HTR-8/SVneo (cell line): Measurements from ENCODE around the gene PLCB4.
A peak's percentile ranks its signal among the peaks of the same experiment; 100 is the strongest.

Experiments
- DNase-seq: peaks from one replicate; pipeline ENCODE4 v3.0.0; 2011; ENCODE audit warnings: low spot score, mixed read lengths; ENCODE audit not compliant: insufficient read length
- FAIRE-seq: peaks from 2 replicates; lab custom pipeline; 2011; peaks lifted over from hg19 to GRCh38; lab: Jason Lieb, UNC

The PLCB4 gene

DNA sequence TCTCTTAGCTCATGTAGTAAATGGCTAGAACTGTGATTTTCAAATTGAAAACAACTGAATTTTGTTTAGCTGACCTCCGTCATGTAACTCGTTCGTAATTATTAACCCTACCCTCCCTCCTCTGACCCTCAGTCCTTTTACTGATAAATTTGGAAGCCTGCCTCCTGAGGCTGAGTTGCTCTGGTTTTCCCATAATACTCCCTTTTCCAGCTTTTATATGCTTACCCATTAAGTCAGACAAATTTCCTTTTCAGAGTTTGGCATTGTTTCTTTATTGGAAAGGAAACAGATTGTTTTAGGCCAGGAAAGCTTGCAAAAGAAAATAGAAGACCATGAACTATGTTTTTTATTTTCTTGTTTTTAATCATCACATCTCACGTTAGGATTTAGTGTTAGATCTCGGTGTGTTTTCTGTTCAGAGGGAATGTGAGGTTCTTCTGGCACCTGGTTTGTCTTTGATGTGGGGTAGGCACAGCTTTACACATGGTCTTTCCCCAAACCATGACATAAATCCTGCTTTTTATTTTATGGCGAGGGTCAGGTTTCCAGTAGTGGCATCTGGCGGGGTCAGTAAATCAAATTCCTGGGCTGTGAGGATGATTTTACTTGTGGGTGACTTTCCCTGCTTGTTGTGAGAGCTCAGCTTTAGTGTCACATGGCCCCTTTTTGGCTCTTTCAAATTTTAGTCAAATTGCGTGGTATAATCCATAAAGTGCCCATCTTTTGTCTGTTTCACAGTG, 24.5 kb downstream of the PLCB4 start:
- DNase-seq, result no peak

DNA sequence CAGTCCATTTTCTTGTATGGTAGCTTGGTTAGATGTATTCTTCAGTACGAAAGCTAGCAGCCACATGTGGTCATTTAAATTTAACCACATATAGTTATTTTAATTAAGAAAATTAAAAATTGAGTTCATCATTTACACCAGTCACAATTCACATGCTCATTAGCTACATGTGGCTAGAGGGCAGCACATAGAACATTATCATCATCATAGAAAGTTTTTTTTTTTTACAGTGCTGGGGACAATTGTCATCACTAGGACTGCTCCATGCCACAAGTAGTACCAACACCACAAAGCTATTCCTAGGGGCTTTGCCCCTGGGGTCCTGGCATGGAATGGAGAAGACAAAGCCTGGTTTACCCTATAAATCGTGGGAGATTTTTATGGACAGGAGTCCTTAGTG, 30.5 kb downstream of the PLCB4 start:
- DNase-seq (no peak), FAIRE-seq (no peak)

More for the DNA sequence above, 24.5 kb downstream of the PLCB4 start:
- FAIRE-seq, result peak; percentile 75

DNA sequence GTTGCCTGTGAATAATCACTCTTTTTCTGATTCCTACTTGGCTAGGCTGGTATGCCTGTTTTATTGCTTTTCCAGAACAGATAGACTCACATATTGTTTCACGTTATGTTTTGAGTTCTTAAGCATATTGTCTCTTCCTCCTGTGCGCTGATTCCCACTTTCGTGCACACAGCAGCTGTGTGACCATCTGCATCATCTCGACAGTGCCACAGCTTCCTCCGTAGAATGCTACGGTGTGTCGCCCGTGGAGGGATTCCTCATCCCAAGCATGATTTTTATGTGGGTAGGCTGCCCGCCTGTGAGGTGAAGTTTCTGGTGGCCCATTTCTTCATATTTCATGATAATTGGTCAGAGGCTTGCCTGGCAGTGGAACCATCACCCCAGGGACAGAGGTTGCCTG, 31.8 kb downstream of the PLCB4 start:
- FAIRE-seq (no peak), DNase-seq (no peak)

DNA sequence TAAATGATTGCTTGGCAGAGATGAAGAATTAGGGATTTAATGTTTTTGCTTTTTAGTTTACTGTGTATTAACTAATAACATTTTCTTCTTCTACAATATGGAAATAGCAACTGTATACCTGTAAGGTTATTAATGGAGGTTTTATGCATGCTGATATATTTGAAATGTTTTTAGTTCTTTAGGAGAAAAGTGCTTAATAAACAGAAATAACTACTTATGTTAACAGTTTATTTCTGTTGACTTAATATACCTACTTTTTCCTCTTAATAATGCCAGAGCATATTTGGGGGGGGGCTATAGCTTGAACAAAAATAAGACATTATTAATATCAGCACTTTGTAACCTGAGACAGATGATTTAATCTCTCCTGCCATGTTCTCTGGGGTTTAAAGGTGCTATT, 33.6 kb downstream of the PLCB4 start:
- no peak for DNase-seq
- no peak for FAIRE-seq

DNA sequence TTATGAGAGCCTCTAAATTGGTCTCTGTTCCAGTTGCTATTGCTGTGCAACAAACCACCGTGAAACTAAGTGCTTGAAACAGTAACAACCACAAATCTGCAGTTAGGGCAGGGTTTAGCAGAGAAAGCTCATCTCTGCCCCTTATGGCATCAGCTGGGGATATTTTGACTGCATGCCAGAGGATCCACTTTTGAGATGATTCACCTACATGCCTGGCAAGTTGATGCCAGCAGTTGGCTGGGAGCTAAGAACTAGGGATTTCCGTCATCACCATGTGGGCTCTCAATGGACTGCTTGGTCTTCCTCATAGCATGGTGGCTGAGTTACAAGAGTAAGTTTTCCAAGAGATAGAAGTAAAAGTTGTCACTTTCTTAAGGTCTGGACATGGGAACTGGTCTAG, 35.1 kb downstream of the PLCB4 start:
- no peak for FAIRE-seq
- peak; percentile 15 for DNase-seq

DNA sequence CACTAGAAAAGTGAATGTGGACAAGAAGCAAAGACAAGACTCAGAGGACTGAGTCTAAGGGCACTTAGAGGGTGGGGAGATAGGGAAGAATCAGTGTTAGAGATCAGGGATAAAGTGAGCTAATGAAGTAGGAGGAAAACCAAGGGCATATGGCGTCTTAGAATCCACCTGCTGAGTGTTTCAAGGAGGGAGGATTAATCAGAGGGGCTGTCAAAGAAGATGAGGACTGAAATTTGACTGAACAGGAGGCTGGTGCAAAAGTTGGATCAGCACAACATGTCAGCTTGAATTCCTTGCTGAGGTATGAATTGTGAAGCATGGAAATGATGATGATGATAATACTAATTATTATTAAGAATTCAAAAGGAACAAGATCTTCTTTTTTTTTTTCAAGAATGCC, 39.4 kb downstream of the PLCB4 start:
- FAIRE-seq (no peak), DNase-seq (no peak)

DNA sequence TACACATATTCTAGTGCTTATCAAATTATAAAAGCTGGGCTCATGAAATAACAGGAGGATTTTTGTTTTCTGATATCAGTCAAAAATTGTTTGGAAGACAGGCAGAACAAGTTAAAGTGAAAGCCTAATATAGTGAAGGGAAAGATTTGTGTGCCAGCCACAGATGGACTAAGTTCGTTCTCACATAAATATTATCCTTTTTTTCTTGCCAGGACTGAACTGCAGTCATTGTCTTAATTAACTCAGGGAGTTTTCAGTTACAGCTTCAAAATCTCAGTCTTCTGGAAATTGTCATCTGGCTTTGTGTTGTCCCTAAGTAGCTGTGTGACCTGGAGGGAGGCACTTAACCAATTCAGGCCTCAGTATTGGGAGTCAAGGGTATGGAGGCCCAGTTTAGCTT, 40.7 kb downstream of the PLCB4 start:
- DNase-seq (no peak), FAIRE-seq (no peak)

DNA sequence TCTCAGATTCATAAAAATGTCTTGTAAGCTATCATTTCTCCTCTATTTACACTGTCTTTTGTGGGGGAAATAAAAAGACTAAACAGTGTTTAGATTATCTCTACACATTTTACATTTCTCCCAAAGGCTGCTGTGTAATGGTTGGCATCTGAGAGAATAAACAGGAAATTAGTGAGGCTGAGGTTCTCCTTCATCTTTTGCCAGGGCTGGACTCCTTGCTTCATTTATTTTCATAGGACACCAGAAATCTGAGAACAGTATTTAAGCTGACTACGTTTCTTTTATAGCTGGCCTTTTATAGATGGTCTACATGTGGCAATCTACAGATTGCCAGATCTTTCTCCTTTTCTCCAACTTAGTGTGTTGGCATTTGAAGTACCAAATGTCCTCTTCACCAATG, 41.5 kb downstream of the PLCB4 start:
- FAIRE-seq, result no peak
- no peak for DNase-seq

DNA sequence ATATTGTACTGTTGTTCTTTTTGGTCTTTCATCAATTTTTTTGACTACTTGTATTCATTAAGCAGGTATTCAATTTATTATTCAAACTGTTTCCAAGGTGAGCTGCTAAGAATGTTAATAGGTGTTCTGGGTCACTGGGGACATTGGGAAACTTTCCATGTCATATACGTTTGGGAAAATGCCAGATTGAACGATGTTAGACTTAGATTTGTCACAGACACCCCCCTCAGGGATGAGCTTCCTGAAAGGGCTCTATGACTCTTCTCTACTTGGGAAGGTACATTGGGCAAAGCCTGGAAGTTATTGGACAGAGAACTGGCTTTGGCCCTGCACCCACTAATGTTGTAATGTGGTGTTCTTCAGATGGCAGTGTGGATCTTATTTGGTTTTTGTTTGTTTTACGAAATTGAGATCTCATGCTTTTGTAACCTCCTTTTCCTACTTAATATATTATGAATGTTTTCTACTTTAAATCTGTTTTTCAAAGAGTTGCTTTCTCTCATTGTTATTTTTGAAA, 42.1 kb downstream of the PLCB4 start:
- FAIRE-seq, result no peak
- no peak for DNase-seq

DNA sequence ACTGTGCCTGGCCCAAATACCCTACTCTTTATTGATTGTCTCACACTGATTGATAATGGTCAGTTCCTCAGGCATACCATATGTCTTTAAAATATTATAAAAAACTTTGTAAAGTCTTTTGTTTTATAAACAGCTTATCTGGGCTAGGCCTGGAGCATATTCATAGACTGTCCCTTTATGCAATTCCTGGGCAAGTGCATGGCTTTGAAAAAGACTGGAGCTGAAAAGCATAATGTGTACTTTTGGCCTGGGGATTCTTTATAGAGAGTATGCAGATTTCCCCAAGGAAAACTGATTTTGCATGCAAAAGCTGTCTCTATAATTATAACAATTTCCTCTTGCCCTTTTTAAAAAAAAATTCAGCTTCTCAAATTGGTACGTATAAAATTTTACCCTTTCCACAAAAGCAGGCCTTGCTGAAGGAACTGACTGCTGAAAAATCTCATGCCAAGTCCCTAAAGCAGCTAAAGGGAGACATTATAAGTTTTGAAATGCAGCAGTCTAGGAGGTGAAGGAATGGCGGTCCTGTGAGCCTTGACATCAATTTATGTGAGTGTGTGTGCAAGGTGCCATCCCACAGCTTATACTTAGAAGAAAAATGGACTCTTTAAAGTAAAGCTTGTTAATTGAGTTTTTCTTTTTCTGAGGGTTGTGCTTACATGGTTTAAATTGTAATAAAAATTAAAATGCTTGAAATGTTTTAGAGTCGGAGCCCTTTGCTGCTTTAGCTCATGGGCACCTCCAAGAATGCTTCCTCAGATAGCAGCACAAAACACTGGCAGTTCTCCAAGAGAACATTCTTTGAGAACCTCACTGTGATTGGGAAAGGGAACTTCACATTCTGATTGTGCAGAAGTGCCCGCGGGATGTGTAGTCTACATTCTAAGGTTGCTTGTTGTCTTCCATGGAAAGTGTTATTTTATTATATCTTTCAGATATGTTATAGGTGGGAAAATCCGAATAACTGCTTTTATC, 43.9 kb downstream of the PLCB4 start:
- no peak for FAIRE-seq
- peak; percentile 60 for DNase-seq

DNA sequence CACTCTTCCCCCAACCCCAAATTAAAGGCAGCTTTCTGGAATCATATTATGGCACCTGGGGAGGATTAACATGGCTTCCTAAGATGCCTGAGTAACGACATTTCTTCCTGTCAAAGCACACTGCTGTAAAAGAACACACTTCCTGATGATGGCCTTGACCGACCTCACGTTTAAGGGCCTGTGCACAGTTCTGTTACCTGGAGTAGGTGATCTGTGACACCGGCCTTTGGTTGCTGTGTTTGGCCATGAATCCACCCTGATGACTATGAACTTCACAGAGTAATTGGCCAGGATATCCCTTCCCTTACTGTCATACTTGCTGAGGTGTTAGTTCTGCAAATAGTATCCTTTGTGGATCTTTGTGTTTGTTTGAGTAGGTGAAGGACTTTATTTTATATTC, 45.8 kb downstream of the PLCB4 start:
- peak; percentile 26 for FAIRE-seq
- DNase-seq, result no peak

DNA sequence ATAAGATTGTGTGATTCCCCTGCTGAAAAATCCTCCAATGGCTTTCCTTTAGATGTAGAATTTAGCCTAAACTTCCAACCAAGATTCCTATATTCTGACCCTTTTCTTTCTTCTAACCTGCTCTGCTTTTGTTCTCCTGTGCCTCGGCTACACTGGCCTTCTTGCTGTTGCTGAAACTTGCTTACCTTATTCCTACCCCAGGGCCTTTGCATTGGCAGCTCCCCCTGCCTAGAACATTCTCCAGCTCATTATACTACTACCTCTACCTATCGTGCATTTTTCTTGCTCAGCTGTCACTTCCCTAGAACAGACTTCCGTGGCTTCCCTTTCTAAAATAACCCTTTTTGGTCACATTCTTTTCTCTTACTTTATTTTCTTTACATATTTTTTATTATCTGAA, 48.7 kb downstream of the PLCB4 start:
- FAIRE-seq (no peak), DNase-seq (no peak)

DNA sequence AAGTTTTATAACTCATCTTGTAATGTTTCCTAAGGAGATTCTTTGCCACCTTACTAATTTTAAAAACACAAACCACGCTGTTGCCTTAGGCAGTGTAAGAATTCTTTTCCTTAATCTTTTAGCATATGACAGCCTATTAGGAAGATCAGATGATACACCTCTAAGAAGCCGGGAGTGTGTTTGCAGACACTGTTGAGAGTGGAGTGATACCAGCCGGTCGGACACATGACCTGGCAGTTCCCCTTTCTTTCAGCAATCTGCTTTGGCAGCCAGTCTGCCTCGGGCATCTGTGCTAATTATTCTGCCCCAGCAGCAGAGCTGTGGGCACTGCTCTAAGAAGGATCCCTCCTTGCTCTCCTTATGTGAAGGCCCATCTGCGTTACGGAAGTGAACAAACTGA, 50.9 kb downstream of the PLCB4 start:
- FAIRE-seq, result peak; percentile 81
- peak; percentile 40 for DNase-seq

DNA sequence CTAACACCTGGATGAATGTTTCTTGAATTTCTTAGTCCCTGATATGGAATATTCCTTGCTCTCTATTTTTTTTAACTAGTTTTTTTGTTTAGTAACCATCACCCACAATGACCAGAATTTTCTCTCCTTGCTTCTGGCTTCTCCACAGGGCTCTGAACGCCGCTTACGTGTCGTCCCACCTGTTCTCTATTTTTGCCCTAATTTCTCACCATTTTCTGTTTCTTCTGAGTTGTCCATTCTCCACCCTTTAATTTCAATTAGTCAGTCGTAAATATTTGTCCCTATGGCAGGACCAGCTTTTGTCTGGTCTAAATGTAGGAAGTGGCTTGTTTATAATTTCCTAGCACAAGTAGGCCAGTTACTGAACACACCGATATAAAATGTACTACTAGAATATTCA, 52.3 kb downstream of the PLCB4 start:
- FAIRE-seq (no peak), DNase-seq (no peak)

DNA sequence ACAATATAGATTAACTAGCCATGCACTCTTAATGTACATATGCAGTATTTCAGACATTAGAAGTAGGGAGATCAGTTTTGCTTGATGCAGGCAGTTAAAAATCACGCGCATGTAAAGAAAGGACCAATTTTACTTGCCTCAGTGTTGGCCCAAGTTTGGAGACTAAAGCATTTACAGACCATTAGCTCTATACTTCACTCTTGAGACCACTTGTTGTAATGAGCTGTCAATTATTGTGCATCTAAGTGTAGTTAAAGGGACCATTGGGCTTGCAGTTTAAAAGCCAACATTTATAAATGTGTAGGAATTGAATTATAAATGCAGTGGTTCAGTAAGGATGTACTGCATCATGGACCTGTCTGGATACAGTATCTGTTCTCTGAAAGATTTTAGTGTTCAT, 53.7 kb downstream of the PLCB4 start:
- FAIRE-seq, result no peak
- DNase-seq, result no peak

DNA sequence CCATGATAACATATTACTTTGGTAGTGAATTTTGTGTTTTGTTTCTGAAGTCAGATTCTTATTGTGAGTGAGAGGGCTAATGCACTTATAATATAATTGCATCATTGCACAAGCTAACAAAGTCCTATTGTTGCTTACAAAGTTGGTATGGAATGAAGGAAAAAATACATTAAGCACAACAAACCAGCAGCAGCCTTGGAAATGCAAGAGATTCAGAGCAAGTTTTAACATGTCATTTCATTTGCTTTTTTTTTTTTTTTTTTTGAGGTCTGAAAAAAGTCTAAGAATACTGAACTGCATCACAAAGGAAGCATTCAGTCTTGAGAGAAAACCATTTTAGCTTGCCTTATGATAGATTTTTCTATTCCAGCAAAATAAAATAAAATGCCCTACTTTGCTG, 57.6 kb downstream of the PLCB4 start:
- no peak for FAIRE-seq
- no peak for DNase-seq

DNA sequence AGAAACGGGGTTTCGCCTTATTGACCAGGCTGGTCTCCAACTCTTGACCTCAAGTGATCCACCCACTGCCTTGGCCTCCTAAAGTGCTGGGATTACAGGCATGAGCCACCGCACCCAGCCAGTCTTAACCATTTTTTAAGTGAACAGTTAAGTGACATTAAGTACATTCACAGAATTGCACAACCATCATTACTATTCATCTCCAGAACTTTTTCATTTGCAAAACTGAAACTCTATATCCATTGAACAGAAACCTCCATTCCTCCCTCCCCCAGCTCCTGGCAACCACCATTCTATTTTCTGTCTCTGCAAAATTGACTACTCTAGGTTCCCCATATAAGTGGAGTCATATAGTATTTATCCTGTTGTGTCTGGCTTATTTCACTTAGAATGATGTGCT, 59.7 kb downstream of the PLCB4 start:
- no peak for DNase-seq
- FAIRE-seq, result no peak

DNA sequence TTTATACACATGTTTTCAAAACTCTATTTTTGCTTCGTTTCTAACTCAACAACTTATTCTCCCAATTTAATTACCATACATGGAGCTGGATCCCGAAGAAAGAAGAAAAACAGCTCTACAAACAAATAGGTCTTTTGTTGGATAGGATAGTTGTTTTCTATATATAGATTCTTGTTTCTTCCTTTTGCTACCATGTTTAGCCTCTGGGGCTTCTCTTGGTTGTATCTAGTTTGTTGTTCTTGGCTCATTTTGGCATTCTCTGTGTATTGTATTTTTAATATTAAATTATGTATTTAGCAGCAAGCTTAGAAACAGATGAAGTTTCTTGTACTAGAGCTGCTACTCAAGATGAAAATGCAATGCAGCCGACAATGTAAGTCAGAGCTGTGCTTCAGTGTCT, 60.9 kb downstream of the PLCB4 start:
- FAIRE-seq, result no peak
- no peak for DNase-seq

DNA sequence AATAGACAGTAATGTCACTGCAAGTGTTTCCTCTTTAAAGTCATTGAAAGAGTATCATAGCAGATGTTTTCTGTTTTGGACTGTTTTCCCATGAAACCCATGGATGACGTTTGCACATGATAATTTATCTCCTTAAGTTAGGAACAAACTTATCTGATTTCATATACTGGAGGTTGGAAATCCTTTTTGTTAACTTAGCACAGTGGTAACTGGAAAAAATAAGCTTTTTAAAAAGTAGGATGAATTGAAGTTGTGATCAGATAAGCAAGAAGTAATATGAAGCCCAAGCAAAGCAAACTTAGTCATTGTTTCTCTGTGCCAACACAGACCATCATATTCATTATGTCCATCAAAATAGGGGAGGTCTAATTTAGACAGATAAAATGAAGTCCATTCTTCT, 61.6 kb downstream of the PLCB4 start:
- DNase-seq (no peak), FAIRE-seq (no peak)

DNA sequence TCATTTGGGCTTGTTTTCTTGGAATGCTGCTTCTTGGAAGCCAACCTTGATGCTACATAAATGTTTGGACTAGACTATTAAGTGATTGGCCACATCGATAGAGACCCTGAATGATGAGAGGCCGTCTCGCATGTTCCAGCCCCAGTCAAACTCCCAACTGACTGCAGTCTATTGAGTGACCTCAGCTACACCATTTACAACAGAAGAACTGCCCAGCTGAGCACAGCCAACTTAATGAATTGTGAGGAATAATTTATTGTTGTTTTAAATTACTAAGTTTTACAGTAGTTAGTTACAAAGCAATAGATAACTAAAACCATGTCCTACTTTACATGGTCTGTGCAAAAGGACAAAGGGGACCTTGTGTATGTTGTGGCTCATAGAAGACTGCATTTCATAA, 63.0 kb downstream of the PLCB4 start:
- no peak for DNase-seq
- FAIRE-seq, result no peak

DNA sequence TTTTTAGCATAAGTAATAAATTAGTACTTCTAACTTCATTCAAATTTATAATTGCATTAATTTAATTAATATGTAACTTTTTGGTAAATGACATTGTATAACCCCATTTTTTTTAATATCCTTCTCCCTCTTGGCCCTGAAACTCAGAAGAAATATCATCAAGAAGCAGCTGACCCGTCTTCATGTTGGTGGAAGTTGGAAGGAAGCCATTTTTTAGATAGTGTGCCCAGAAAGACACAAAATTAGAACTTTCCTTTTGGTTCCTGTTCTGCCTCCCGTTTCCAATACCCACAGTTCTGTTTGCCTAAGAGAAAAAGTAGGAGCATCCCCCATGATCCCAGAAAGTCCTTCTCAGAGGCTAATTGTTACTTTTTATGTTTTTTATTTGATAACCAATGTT, 65.5 kb downstream of the PLCB4 start:
- DNase-seq (no peak), FAIRE-seq (no peak)
